Iris pigment epithelial cell (primary cell): Measurements from ENCODE around the gene PTGDR.

Experiments
- DNase-seq: peaks from one replicate; pipeline ENCODE4 v3.0.0-alpha.2; 2011; ENCODE audit warnings: low read depth

The PTGDR gene, protein sequence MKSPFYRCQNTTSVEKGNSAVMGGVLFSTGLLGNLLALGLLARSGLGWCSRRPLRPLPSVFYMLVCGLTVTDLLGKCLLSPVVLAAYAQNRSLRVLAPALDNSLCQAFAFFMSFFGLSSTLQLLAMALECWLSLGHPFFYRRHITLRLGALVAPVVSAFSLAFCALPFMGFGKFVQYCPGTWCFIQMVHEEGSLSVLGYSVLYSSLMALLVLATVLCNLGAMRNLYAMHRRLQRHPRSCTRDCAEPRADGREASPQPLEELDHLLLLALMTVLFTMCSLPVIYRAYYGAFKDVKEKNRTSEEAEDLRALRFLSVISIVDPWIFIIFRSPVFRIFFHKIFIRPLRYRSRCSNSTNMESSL

GRCh38 chr14:52267501-52268278 lies at the start of gene PTGDR:
PTGDR (plus strand) TSS chr14:52267698; CDS start chr14:52267815, 117 bp downstream.
- peak; percentile 33 for DNase-seq

- DNase-seq = no peak
Measured at GRCh38 chr14:52219488-52220084, 47.9 kb upstream of the PTGDR start.

DNA sequence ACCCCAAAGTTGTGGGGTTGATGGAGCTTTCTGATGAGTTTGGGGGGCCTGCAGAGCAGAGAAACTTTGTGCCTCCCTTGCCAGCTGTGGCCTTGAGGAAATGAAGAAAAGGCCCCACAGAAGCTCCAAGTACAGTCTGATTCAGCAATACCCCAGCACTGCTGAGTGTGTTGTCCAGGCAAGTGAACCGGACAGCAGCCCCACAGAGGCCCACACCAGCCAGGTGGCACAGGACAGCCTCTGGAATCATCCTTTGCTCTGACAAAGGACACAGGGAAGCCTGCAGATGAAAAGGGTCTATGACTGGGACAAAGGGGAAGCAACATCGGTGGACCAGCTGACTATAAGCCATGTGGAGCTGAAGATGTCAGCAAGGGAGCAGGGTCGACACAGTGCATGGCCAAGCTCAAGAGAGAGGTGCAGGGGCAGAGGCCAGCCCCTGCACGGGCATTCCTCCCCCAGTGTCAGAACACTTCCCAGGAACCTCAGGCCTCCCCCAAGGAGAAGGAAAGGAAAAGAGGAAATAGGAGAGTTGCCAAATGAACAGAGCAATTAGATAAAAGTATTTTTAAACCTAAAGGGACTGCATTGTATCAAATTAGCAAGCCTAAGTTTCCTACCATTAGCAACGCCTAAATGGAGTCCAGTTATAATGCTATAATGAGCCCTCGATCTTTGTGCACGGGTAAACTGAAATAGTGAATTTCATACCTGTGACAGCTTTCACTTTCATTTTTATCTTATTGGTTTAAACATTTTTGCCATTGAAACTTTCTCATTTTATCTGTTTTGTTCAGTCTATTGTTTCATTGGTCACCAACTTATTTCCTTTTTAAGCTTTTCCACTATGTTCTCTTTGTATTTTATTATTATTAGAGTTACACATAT lies 46.3 kb upstream of the PTGDR start:
- no peak for DNase-seq

DNA sequence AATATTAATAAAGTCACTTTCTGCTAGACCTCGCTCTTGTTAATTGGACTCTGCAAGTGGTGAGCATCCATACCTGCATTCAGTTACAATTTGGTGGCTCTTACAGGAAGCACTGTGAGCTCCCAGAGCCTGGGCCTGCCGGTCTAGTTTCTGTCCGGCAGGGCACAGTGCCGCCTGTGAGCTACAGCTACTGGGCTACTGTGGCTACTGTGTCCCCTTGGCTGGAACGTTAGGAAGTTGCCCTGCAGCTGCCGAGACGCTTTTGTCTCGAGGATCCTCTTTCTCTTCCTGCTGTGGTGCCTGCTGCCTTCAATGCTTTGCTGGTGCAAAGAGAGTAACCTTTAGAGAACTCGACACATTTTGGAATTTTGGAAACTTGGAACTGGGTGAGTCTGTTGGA lies 44.6 kb upstream of the PTGDR start:
- no peak for DNase-seq

DNA sequence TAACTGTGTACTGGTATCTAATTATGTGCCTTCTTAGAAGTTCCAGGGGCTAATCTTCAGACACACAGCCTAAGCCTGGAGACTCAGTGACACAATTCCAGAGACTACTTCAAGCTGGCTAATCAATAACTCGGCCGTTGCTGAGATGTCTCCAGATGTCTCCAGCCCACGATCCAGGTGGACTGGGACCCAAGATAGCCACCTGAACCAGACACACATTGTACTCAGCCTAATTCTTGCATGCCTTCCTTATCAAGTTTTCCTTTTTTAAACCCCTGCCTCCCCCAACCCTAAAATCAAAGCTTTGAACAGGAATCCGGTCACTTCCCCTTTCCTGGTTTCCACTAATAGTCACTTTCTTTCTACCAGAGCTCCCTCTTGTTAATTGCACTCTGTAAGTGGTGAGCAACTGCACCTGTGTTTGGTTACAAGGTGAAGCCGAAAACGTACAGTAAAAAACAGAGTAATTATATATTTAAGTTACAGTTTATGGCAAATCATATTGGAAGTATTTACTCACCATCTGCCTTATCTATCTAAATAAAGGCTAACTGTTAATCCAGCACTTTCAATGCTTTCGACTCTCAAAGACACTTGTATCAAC lies 39.8 kb upstream of the PTGDR start:
- no peak for DNase-seq

- no peak for DNase-seq
Measured at GRCh38 chr14:52233693-52234092, 33.8 kb upstream of the PTGDR start.

- DNase-seq = no peak
Measured at GRCh38 chr14:52235434-52235833, 32.1 kb upstream of the PTGDR start.

DNA sequence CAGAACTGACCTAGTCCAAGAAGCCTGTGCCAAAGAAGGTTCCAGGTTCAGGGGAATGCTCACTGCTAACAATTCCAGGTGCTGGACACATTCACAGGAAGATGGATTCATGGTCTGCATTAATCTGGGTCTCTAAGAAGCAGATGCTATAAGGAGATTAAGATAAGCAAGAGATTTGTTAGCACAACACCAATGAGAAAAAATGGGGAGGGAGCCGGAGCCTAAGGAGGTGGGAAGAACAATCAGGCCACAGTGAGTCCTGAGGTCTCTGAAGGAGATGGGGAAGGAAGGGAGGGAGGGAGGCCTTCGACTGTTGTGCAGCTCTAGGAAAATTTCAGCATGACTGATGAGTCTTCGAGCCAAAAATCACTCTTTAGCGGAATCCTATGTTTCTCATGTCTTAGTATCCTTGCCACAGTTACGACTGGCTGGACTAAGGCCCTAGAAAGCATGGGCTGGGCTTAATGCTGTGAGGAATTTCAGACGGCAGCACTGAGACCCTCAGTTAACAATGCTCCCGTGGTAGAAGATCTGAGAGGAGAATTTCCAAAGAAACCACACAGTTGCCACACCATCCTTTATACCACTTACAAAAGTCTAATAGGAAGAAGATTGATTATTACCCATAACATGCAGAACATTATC lies 31.5 kb upstream of the PTGDR start:
- DNase-seq = no peak

GRCh38 chr14:52238682-52239081 lies 28.8 kb upstream of the PTGDR start:
- no peak for DNase-seq

- DNase-seq = no peak
Measured at GRCh38 chr14:52240623-52241022, 26.9 kb upstream of the PTGDR start.

DNA sequence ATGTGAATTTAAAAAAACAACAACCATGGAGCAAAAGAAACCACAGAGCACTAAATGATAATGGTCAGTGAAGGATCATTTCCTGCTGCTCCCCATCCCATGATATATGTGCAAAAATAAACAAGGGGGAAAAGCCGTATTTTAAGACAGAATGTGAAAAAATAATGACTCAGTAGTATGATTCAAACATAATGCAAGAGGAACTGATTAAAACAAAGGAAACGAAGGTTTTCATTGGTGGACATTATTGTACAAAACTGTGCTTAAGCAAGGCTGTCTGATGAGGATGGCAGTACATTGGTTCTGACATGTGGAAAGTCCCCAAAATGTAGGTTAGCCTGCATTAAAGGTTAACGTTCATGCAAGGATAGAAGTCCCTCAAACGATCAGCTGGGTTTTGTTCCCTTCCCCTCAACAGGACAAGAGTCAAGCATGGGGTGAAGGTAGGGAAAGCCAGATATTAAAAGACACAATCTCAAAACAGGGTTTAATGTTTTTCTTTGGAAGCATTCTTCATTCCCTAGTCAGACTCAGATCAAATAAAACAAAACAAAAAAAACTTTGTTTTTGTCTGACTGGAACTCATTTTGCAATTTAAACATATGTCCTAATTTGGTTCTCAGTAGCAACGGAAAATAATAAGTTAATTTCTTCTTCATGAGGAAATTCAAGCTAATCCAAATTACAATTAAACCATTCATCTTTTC lies 26.3 kb upstream of the PTGDR start:
- DNase-seq = peak; percentile 95

GRCh38 chr14:52244328-52244727 lies 23.2 kb upstream of the PTGDR start:
- no peak for DNase-seq

DNA sequence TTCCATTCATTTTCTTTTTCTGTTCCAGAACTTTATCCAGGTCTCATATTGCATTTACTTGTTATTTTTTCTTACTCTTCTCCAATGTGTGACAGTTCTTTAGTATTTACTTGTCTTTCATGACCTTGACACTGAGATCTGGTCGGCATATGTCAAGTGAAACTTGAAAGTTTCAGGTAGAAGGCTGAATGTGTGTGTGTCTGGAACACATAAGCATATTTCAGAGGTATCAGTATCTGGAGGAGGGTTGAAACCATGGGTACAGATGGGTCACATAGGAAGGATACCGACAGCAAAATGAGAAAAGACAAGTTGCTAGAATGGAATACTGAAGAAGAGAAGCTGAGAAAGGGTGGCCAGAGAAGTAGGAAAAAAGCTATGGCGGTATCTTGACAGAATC lies 22.5 kb upstream of the PTGDR start:
- DNase-seq = no peak

DNA sequence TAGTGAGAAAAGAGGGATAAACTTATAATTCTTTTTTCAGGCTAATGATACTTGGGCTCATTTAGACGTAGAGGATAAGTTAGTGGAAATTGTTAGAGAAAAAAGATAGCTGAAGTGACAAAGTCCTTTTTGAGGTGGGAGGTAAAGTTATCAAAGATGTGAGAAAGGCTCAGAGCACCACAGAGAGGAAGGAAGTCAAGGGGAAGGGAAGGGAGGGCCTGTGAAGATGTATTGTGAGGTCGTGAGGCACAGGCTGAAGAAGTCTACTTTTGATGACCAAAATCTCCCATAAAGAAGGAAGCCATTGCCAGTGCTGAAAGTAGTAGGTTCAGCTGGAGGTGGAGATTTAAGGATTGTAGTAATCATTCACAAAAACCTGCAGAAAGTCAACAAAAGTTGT lies 19.4 kb upstream of the PTGDR start:
- DNase-seq = no peak

- no peak for DNase-seq
Measured at GRCh38 chr14:52251724-52252123, 15.8 kb upstream of the PTGDR start.

DNA sequence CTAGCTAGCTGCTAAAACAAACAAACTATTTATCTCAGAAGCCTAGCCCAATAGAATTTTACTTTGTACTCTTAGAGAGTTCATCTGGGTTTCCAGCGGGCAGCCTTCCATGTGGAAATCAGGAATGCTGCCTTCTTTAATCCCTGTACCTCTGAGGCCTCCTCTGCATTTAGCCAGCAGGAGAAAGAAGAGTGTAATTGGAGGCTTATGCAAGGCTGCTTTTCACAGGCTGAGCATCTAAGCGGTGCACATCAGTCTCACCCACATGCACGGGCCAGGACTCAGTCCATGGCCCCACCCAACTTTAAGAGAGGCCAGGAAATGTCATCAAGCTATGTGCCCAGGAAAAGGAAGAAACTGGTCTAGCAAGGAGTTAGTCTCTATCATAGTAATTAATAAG lies 14.0 kb upstream of the PTGDR start:
- peak; percentile 42 for DNase-seq

DNA sequence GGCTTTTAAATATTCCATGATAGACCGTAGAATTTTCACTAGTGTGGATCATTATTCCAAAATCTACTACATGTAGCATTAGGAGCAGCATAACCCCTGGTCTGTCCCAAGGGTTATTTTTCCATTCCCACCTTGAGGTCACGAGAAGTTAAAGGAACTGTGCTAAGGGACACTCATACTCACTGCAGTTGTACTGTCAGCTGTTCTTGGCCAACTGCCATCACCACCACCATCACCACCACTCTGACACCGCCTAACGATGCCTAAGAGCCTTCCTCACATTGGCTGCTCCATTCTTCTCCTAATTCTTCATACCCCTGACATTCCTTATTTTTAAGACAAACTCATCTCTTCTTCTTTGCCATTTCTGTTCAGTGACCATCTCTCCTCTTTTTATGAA lies 13.4 kb upstream of the PTGDR start:
- no peak for DNase-seq

- no peak for DNase-seq
Measured at GRCh38 chr14:52258783-52259182, 8.7 kb upstream of the PTGDR start.

DNA sequence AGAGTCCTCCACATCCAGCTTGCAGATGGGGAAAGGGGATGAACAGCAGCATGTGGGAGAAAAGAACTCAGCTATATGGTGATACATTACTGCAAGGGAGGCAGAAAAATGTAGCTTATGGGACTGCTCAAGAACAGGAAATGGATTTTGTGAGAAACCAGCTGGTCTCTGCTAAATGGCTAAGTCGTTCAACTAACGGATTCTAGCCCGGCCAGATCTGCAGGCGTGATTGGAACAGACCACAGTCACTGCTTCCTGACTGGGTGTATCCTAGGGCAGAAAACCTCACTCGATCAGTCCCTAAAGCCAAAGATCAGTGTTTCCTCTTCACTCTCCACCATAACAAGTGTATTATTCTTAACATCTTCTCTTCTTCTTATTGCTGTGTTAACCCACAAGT lies 8.1 kb upstream of the PTGDR start:
- no peak for DNase-seq

DNA sequence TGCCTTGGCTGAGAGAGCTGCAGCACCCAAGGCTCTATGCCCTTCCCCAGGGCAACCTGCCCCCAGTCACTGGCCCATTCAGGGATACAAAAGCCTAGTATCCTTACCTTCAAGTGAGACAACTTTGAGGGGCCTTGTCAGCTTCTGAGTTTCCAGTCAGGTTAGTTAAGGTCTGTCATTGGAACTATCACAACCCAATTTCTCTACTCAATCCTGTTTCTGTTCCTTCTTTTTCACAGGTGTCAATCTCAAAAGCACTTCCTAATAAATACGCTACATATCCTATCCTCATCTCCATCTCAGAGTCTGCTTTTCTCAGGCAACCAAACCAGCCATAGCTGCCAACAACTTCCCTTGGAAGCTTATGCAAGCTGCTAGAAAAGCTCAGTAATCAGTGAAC lies 4.9 kb upstream of the PTGDR start:
- no peak for DNase-seq

DNA sequence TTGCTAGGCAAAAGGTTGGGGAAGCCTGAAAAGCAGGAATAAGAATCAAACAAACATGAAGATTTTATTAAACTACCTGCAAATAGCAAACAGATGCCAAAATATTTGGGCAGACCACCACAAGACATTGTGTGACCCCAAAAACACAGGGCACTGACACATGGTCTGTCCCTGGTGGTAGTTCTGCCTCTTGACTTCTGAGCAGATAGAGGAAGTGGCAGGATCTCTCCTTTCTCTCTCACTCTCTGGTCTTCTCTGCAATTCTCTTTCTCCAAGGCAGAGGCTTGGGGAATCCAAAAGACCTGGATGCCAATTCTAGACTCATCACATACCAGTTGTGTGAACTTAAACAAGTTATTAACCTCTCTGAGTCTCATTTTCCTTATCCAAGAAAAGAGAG lies 4.3 kb upstream of the PTGDR start:
- DNase-seq = no peak
